ENCODE results near the gene ODF2.

- TF ChIP-seq CTCF (IDR thresholded peaks at IDR 0.05; ENCODE audit: extremely low read depth in 1 of 2, insufficient read depth in 1 of 2, low read depth in 1 of 2, low read length in 2 of 2), result no peak
- no peak for TF ChIP-seq EZH2 (IDR thresholded peaks at IDR 0.05; ENCODE audit: borderline replicate concordance, low read depth, low read length, severe bottlenecking)
- TF ChIP-seq POLR2AphosphoS5 (IDR thresholded peaks at IDR 0.05; ENCODE audit: insufficient read depth, low read depth, low read length), result no peak
- no peak for TF ChIP-seq MAX (IDR thresholded peaks at IDR 0.05; ENCODE audit: insufficient read depth, insufficient read length)
- no peak for TF ChIP-seq POLR2A (IDR thresholded peaks at IDR 0.05; ENCODE audit: low read depth, low read length)
- no peak for TF ChIP-seq MYC (IDR thresholded peaks at IDR 0.05; ENCODE audit: low read depth, low read length)
- no peak for TF ChIP-seq GATA2 (IDR thresholded peaks at IDR 0.05; ENCODE audit: insufficient read depth, insufficient read length, low read depth, low read length)
- no peak for TF ChIP-seq JUN (IDR thresholded peaks at IDR 0.05; ENCODE audit: borderline replicate concordance, insufficient read depth, insufficient read length, low read depth)
- TF ChIP-seq FOS (IDR thresholded peaks at IDR 0.05; ENCODE audit: borderline replicate concordance, insufficient read depth, low read length), result no peak
These were observed 70.9 kb downstream of the ODF2 start for GRCh38 chr9:128526720-128527119.
